Measurements from ENCODE around the gene ZNF710. TPM values are rescaled to one million over a fixed set of nuclear protein-coding genes. Genes with fewer than 3 reads are reported as not detected.

Gene ZNF710, protein sequence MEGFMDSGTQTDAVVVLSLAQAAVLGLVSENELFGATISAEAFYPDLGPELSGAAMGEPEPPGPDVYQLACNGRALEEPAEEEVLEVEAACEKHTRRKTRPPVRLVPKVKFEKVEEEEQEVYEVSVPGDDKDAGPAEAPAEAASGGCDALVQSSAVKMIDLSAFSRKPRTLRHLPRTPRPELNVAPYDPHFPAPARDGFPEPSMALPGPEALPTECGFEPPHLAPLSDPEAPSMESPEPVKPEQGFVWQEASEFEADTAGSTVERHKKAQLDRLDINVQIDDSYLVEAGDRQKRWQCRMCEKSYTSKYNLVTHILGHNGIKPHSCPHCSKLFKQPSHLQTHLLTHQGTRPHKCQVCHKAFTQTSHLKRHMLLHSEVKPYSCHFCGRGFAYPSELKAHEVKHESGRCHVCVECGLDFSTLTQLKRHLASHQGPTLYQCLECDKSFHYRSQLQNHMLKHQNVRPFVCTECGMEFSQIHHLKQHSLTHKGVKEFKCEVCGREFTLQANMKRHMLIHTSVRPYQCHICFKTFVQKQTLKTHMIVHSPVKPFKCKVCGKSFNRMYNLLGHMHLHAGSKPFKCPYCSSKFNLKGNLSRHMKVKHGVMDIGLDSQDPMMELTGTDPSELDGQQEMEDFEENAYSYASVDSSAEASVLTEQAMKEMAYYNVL
- 7.4 and 13.7 TPM in 2 replicates for total RNA-seq

DNA sequence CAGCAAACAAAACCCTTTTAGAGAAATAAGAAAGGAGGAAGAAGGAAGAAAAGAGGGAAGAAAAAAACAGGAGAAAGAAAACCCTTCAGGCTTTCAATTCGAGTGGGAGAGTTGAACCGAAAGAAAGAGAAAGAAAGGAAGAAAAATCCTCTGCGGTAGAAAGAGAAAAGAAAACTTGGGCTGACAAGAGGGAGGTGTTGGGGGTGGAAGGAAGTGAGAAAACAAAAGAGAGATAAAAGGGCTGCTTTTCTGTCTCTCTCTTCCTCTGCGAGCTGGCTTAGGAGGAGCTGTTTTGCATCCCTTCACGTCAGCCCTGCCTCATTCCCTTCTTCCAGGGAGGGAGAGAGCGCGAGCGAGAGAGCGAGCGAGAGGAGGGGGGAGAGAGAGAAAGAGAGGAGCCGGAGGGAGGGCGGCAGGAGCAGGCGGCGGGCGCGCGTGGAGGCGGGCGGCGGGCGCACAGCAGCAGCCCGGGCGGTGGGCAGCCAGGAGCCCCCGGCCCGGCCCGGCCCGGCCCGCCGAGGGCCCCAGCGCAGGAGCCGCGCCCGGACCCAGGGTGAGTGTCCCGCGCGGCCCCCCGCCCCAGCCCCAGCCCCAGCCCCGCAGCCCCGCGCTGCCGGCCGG, at the start of gene ZNF710:
ZNF710 (plus strand) TSS at position 263 of the 621 bp plus-strand sequence. CDS start 65,814 bp downstream, outside the sequence.

DNA sequence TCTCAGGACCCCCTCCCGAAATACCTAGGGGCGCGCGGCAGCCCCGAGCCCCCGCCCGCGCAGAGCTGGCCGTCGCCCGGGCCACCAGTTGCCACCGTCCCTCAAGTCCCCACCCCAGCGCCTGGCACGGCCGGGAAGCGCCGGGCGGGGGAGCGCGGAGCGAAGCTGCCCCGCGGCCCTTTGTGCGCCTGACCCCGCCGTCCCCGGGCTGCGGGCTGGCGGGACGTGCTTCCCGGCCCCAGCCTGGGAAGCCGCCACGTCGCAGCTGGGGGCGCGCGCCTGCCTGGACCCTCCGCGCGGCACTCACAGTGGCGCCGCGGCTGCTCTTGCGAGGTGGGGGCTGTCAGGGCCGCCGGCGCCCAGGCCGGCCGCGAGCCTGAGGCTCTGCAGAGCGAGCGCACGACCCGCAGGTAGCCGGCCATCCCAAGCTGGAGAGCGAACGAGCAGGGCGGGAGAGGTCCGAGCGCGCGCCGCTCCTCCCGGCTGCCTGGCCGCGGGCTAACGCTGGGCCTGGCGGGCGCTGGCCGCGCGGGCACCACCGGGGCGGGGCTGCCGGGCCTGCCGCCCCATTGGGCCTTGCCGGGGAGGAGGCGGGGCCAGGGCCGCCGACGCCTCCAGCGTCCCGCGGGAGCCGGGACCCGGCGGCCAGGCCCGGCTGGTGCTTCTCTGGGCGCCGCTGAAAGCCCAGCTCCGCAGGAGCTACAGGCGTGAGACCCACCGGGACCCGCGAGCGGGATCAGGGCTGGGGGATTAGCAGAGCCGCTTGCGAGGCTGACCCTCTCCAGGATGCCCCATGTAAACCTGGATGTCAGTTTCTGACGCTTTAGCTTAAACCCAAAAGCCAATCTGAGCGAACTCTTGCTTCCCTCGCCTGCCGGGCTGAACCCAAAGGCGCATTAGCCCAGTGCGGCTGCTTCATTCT, 101.1 kb downstream of the ZNF710 start, which contains the start of gene IDH2:
IDH2 (minus strand) TSS at position 500 of the 922 bp plus-strand sequence; CDS start at position 422, 78 bp downstream.

Other genes starting within 250 kb of the ZNF710 start
- gene MESP2, start 225.0 kb upstream of the ZNF710 start, total RNA-seq = 0.09 and 0.30 TPM in 2 replicates
- 30.0 and 200 TPM in 2 replicates for gene ANPEP, start 186.5 kb upstream of the ZNF710 start, total RNA-seq
- 86.1 and 121 TPM in 2 replicates for gene AP3S2, start 107.3 kb upstream of the ZNF710 start, total RNA-seq
- 7.4 and 8.6 TPM in 2 replicates for gene ARPIN, start 88.4 kb upstream of the ZNF710 start, total RNA-seq
- gene IDH2, start 101.1 kb downstream of the ZNF710 start, total RNA-seq = 102 and 108 TPM in 2 replicates
- gene SEMA4B, start 200.0 kb downstream of the ZNF710 start, total RNA-seq = 17.2 and 33.7 TPM in 2 replicates
- gene CIB1, start 232.6 kb downstream of the ZNF710 start, total RNA-seq = 30.3 and 33.3 TPM in 2 replicates
- gene GDPGP1, start 232.9 kb downstream of the ZNF710 start, total RNA-seq = 6.1 and 7.1 TPM in 2 replicates
- gene TTLL13, start 248.2 kb downstream of the ZNF710 start, total RNA-seq = 0.14 TPM in 1 of 2 replicates, not detected in the other